ENCODE data around the gene PUSL1. TPM values are rescaled to one million over a fixed set of nuclear protein-coding genes. Genes with fewer than 3 reads are reported as not detected.

Gene PUSL1
- polyA plus RNA-seq, 2 of the 4 experiments (the other 2 are of a cell fraction), result 7.4 to 14.6 TPM

- 87% methylated on average over 16 of the region's 36 CpGs for WGBS (ENCODE audit: missing lambda C conversion rate)
- no peak for DNase-seq (ENCODE audit: low read depth in 1 of 2, low spot score in 1 of 2)
- H3K4me2 ChIP-seq, result no peak overlapping the region
- H3K9me3 ChIP-seq, result no peaks in the 10 kb centered on the region
- no peak overlapping the region for H3K4me3 ChIP-seq
- TF ChIP-seq ELK1 (IDR thresholded peaks at IDR 0.05; ENCODE audit: low read depth, low read length), result no peak
- no peak for TF ChIP-seq PHF8 (IDR thresholded peaks at IDR 0.05; ENCODE audit: borderline replicate concordance, low read depth)
- no peak for TF ChIP-seq EHMT2 (IDR thresholded peaks at IDR 0.05; ENCODE audit: low read depth)
- TF ChIP-seq RNF2 (IDR thresholded peaks at IDR 0.05; ENCODE audit: borderline replicate concordance, low read depth), result no peak
- TF ChIP-seq RCOR1 (IDR thresholded peaks at IDR 0.05; ENCODE audit: low read depth, low read length), result no peak
- TF ChIP-seq HOXA7 (CRISPR knock-in tag; IDR thresholded peaks at IDR 0.05), result no peak
- no peak for TF ChIP-seq ZSCAN20 (CRISPR knock-in tag; IDR thresholded peaks at IDR 0.05)
- no peak for TF ChIP-seq CHD2 (IDR thresholded peaks at IDR 0.05; ENCODE audit: low read length, partially characterized antibody)
- TF ChIP-seq NR3C1 (IDR thresholded peaks at IDR 0.05), result no peak
- TF ChIP-seq PBX3 (IDR thresholded peaks at IDR 0.05), result no peak; the same call in 1 of the 2 replicates
- TF ChIP-seq EP300 (IDR thresholded peaks at IDR 0.05), result no peak
- TF ChIP-seq HOXB13 (CRISPR knock-in tag; IDR thresholded peaks at IDR 0.05; ENCODE audit: low read depth), result no peak
- no peak for TF ChIP-seq RARB (CRISPR knock-in tag; IDR thresholded peaks at IDR 0.05)
- TF ChIP-seq FOSL2 (IDR thresholded peaks at IDR 0.05), result no peak
- no peak for TF ChIP-seq FOSL2 (CRISPR knock-in tag; IDR thresholded peaks at IDR 0.05)
- TF ChIP-seq CBX2 (IDR thresholded peaks at IDR 0.05; ENCODE audit: borderline replicate concordance, low read depth), result no peak
- TF ChIP-seq CTCF (IDR thresholded peaks at IDR 0.05), result no peak
- no peak for TF ChIP-seq HEYL (CRISPR knock-in tag; IDR thresholded peaks at IDR 0.05)
- ChIA-PET CTCF (interaction anchor here (1.6 to 2.8 kb wide), 3 partner anchors 11 to 38 kb away, joined by 7 to 22 read pairs (median 12); no protein-coding TSS in a partner anchor), POLR2A (no interaction called here)
- H3K27ac ChIP-seq, result no peak overlapping the region
- peaks cover 12% of the 10 kb centered on the region; the same call in 2 of the 3 replicates for H3K4me1 ChIP-seq
- FAIRE-seq, result no peak
- ATAC-seq, result peak; percentile 4 to 11; a peak in 1 of 6 replicates
These were observed 25.3 kb downstream of the PUSL1 start for GRCh38 chr1:1333551-1334241.

- ATAC-seq, result no peak
- DNase-seq (ENCODE audit: low read depth in 1 of 2, low spot score in 1 of 2), result no peak
- FAIRE-seq, result no peak
These were observed 26.4 kb downstream of the PUSL1 start for GRCh38 chr1:1334835-1335234.

More at GRCh38 chr1:1334835-1335234, 26.4 kb downstream of the PUSL1 start:
- Histone ChIP-seq H3K4me1 (peaks cover 12% of the 10 kb centered on the region; the same call in 2 of the 3 replicates), H3K4me2 (no peak overlapping the region), H3K27ac (no peak overlapping the region), H3K9me3 (no peaks in the 10 kb centered on the region), H3K4me3 (no peak overlapping the region)
- WGBS (ENCODE audit: missing lambda C conversion rate), result 95% methylated on average over 4 of the region's 11 CpGs
- ChIA-PET CTCF (interaction anchor here (1.1 to 2.8 kb wide), 5 partner anchors 10 to 170 kb away, joined by 3 to 22 read pairs (median 6); no protein-coding TSS in a partner anchor), POLR2A (no interaction called here)
- TF ChIP-seq REST (IDR thresholded peaks at IDR 0.05) (peak; percentile 85), RNF2 (IDR thresholded peaks at IDR 0.05; ENCODE audit: borderline replicate concordance, low read depth) (no peak), USF2 (IDR thresholded peaks at IDR 0.05) (no peak), TFCP2L1 (CRISPR knock-in tag; IDR thresholded peaks at IDR 0.05) (no peak), HOXB13 (CRISPR knock-in tag; IDR thresholded peaks at IDR 0.05; ENCODE audit: low read depth) (no peak), ZSCAN20 (CRISPR knock-in tag; IDR thresholded peaks at IDR 0.05) (no peak), BHLHE40 (IDR thresholded peaks at IDR 0.05; ENCODE audit: low read depth, low read length) (no peak), HEYL (CRISPR knock-in tag; IDR thresholded peaks at IDR 0.05) (no peak)
